Measurements from ENCODE around the gene RAD51B. TPM values are rescaled to one million over a fixed set of nuclear protein-coding genes. Genes with fewer than 3 reads are reported as not detected.

RAD51B gene
- total and polyA plus RNA-seq, 7 donors: 2.4 to 24.4 (median 7.1) TPM

DNA sequence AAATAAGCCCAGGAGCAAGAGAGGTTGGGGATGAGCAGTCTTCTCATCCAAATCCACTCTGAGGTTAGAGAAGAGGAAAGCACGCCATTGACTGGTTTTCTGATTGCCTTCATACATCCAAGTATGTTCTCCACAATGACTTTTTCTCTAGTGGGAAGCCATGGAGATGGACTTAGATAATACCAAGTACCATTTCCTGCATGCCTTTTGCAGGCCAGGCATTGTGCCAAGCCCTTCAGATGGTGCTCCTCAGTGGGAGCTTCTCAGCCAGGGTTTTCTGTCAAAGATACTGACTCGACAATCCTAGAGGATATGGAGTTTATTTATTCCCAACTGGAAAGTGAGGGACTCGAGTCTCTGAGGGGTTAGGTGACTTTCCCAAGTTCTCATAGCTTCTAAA is 755.3 kb downstream of the RAD51B start:
- no peak for DNase-seq
- Histone ChIP-seq H3K4me3 (no peak overlapping the region), H3K27ac (no peak overlapping the region), H3K27me3 (no peaks in the 10 kb centered on the region), H3K36me3 (no peaks in the 10 kb centered on the region), H3K9me3 (no peaks in the 10 kb centered on the region), H3K4me1 (peaks cover 0 to 27% (median 15%) of the 10 kb centered on the region in 4 donors)
- intact Hi-C loops (cut with DNase I): no loop called here
- 77 to 84% methylated on average over 3 of the region's 3 CpGs for WGBS, 2 donors
- TF ChIP-seq EP300 (IDR thresholded peaks at IDR 0.05): no peak
- TF ChIP-seq, protein P1, sequence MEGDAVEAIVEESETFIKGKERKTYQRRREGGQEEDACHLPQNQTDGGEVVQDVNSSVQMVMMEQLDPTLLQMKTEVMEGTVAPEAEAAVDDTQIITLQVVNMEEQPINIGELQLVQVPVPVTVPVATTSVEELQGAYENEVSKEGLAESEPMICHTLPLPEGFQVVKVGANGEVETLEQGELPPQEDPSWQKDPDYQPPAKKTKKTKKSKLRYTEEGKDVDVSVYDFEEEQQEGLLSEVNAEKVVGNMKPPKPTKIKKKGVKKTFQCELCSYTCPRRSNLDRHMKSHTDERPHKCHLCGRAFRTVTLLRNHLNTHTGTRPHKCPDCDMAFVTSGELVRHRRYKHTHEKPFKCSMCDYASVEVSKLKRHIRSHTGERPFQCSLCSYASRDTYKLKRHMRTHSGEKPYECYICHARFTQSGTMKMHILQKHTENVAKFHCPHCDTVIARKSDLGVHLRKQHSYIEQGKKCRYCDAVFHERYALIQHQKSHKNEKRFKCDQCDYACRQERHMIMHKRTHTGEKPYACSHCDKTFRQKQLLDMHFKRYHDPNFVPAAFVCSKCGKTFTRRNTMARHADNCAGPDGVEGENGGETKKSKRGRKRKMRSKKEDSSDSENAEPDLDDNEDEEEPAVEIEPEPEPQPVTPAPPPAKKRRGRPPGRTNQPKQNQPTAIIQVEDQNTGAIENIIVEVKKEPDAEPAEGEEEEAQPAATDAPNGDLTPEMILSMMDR (IDR thresholded peaks at IDR 0.05): no peak
- TF ChIP-seq POLR2AphosphoS5 (IDR thresholded peaks at IDR 0.05): no peak
- no peak for TF ChIP-seq POLR2A (IDR thresholded peaks at IDR 0.05)

DNA sequence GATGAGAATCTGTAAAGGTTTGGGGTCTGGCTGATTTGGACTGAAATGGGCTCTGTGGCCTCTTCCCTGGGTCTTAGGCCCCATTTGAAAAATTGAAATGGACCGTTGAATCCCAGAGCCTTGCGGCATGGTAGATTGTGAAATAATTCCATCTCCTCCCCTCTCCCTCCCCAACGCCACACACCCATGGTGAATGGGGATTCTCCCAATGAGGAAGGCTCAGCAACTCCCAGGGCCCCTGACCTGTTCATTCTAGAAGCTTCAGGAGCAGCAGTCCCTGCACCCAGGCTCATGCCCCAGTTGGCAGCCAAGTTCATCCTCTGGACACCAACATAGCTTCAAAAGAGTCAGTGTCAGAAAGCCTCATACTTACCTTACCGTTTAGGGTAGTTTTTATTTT is 755.8 kb downstream of the RAD51B start:
- no peak for DNase-seq
- WGBS, 2 donors: 90 to 91% methylated on average over 4 of the region's 4 CpGs
- H3K36me3 ChIP-seq: no peaks in the 10 kb centered on the region
- TF ChIP-seq POLR2A (IDR thresholded peaks at IDR 0.05) (no peak), EP300 (IDR thresholded peaks at IDR 0.05) (no peak), POLR2AphosphoS5 (IDR thresholded peaks at IDR 0.05) (no peak)
- TF ChIP-seq, protein P1 (IDR thresholded peaks at IDR 0.05): no peak
- H3K27ac ChIP-seq: peak overlapping the region in 1 of 4 donors; percentile 34
- H3K9me3 ChIP-seq: no peaks in the 10 kb centered on the region
- intact Hi-C loops (cut with DNase I): no loop called here
- H3K27me3 ChIP-seq: no peaks in the 10 kb centered on the region
- no peak overlapping the region for H3K4me3 ChIP-seq
- peaks cover 0 to 22% (median 14%) of the 10 kb centered on the region in 4 donors for H3K4me1 ChIP-seq

DNA sequence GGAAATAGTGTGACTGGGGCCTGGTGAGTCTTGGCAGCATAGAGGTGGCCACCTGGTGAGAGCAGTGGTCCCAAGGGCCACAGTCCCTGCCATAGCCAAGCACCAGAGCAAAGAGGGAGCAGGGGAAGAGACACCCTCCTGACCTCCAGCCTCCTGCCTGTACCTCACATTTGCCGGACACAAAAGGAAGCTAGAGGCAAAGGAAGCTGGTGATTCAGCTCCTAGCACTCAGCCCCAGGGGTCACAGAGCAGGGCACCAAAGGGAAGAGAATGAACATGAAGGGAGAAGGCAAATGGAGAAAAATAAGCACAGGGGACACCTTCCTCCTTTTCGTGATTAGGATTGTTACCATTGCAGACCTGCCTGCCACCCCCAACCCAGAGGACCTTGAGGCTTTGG is 756.5 kb downstream of the RAD51B start:
- H3K4me1 ChIP-seq: peaks cover 0 to 22% (median 13%) of the 10 kb centered on the region in 4 donors
- TF ChIP-seq EP300 (IDR thresholded peaks at IDR 0.05) (no peak), POLR2AphosphoS5 (IDR thresholded peaks at IDR 0.05) (no peak), POLR2A (IDR thresholded peaks at IDR 0.05) (no peak)
- TF ChIP-seq, protein P1 (IDR thresholded peaks at IDR 0.05): no peak
- WGBS, 2 donors: 85 to 92% methylated on average over 2 of the region's 2 CpGs

DNA sequence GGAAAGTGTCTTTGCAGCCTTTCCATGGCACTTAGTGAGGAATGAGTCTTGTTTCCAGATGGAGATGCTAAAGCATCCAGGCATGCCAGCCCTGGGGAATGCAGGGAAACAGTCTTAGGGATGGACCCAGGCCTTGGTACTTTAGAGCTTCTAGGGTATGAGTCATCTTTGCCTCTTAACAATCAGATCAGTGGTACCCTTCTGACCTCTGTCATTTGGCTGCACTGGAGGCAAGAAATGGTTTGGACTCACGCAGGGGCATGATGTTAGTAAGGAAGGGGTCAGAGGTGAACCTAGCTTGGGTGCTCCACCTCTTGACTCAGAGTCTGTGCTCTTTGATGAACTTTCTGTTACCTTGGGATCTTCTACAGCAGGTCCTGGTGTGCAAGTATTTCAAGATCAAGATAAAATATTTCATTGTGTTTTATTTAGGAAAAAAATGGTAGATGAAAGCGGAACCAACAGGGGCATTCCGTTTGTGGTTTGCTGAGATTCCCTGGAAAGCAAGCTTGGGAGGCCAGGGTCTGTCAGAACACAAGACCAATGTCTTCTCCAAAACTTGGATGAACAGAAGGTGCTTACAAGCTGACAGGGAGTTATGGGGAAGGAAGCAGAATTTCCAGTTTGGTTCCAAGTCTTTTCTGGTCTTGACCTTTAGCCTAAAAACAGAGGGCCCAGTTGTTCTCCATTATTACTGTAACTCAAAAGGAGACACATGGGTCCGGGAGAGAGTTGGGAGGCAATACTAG is 757.1 kb downstream of the RAD51B start:
- intact Hi-C loops (cut with DNase I): no loop called here
- Histone ChIP-seq H3K9me3 (no peaks in the 10 kb centered on the region), H3K27me3 (no peaks in the 10 kb centered on the region), H3K4me3 (no peak overlapping the region), H3K4me1 (peaks cover 0 to 22% (median 13%) of the 10 kb centered on the region in 4 donors), H3K36me3 (no peaks in the 10 kb centered on the region), H3K27ac (peak overlapping the region in 2 of 4 donors; percentile 1 to 18)
- no peak for DNase-seq
- 90 to 92% methylated on average over 4 of the region's 4 CpGs for WGBS, 2 donors
- TF ChIP-seq POLR2AphosphoS5 (IDR thresholded peaks at IDR 0.05): no peak
- TF ChIP-seq, protein P1 (IDR thresholded peaks at IDR 0.05): no peak
- no peak for TF ChIP-seq EP300 (IDR thresholded peaks at IDR 0.05)
- TF ChIP-seq POLR2A (IDR thresholded peaks at IDR 0.05): no peak

More for the DNA sequence above, 756.5 kb downstream of the RAD51B start:
- no peak for DNase-seq
- no peaks in the 10 kb centered on the region for H3K27me3 ChIP-seq
- intact Hi-C loops (cut with DNase I): no loop called here
- H3K4me3 ChIP-seq: no peak overlapping the region
- no peaks in the 10 kb centered on the region for H3K36me3 ChIP-seq
- peak overlapping the region in 2 of 4 donors; percentile 1 to 34 for H3K27ac ChIP-seq
- no peaks in the 10 kb centered on the region for H3K9me3 ChIP-seq
